D341Med (cell line): ENCODE data around the gene RGS5.
"Not testable (repeated sequence)": the region's sequence is repeated elsewhere in the genome, so short reads cannot be mapped to it uniquely, and the experiment has no call there.

Experiments used
- DNase-seq: peaks from one replicate; pipeline ENCODE4 v3.0.0; 2012; ENCODE audit warnings: low spot score

RGS5 gene, protein sequence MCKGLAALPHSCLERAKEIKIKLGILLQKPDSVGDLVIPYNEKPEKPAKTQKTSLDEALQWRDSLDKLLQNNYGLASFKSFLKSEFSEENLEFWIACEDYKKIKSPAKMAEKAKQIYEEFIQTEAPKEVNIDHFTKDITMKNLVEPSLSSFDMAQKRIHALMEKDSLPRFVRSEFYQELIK

DNA sequence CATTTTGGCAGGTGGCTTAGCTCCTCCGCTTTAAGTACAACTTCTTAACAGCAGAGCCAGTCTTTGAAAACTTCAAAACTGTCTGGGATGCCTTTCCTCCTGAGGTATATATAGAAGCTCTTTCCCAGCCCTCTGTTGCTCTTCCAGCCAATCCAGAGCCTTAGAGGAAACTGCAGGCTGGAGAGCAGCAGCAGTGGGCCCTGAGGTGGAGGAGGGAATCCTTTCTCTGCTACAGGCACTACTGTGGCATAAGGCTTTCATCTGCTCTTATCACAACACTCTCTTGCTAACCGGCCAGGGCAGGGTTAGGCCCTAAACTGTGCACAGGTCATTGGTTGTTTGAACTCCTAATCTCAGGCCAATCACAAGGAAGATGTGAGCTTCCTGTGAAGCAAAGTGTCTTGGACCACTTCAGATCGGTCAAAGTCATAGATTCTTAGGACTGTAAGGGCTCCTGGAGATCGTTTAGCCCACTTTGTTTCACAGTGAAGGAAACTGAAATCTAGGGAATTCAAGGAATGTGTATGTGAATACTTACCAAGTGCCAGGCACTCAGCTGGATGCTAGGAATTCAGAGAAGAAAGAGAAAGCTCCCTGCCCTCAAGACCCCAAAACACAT, at the start of gene RGS5:
Gene RGS5 (minus strand): TSS at position 84 of the 619 bp plus-strand sequence. CDS start 81 bp downstream, at position 3.
- DNase-seq: peak; percentile 28

GRCh38 chr1:163250382-163250974, 47.8 kb upstream of the RGS5 start:
- no peak for DNase-seq

GRCh38 chr1:163248064-163248463, 45.3 kb upstream of the RGS5 start:
- no peak for DNase-seq

DNA sequence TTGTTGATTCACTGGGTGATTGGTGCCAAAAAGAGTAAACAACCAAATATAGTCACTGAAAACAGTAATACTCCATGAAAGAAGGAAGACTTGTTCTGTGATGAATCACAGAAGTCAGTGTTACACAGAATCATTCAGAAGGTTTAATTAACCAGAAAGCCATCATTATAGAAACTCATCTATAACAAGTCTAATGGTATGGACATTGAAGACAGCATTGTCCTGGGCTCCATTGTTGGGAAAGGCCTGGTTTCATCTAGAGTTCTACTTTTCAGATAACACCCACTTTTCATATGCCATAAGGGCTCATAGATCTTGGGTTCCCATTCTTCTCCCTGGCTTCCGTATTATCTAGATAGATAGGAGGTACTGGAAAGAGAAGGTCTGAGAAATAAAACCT, 41.9 kb upstream of the RGS5 start:
- DNase-seq: not testable (repeated sequence)

GRCh38 chr1:163241746-163242145, 39.0 kb upstream of the RGS5 start:
- DNase-seq: no peak

- DNase-seq: no peak
Observed at GRCh38 chr1:163240705-163241104, 38.0 kb upstream of the RGS5 start.

DNA sequence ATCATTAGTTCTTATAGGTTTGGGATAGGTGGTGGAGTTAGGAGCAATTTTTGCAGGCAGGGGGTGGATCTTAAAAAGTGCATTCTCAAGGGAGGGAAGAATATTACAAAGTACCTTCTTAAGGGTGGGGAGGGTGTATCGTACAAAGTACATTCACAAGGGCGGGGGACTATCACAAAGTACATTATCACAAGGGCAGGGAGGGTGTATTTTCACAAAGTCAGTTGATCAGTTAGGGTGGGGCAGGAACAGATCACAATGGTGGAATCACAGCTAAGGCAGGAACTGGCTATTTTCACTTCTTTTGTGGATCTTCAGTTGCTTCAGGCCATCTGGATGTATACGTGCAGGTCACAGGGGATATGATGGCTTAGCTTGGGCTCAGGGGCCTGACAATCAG, 30.9 kb upstream of the RGS5 start:
- DNase-seq: not testable (repeated sequence)

DNA sequence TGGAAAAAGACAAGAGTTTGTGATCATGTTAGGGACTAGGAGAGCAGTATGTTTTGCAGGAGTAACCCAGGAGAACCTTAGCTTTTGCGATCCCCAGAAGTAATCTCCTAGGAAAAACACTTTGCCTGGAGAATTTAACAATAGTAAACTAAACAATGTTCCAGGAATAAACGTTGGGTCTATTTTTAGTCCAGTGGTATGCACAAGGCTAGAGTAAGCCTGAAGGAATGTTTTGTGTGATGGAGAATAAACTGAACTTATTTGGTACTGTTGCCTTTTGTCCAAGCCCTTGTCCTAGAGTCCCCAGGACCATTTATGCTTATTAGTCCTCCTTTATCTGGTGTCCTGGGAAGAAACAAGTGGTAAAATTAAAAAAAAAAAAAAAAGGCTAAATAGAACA, 28.7 kb upstream of the RGS5 start:
- no peak for DNase-seq

GRCh38 chr1:163230827-163231226, 28.1 kb upstream of the RGS5 start:
- DNase-seq: no peak

DNA sequence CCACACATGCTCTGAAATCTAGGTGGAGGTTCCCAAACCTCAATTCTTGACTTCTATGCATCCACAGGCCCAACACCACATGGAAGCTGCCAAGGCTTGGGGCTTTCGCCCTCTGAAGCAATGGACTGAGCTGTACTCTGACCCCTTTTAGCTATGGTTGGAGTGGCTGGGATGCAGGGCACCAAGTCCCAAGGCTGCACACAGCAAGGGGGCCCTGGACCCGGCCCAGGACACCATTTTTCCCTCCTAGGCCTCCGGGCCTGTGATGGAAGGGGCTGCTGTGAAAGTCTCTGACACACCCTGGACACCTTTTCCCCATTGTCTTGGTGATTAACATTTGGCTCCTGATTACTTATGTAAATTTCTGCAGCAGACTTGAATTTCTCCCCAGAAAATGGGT, 25.6 kb upstream of the RGS5 start:
- DNase-seq: not testable (repeated sequence)

GRCh38 chr1:163227126-163227525, 24.4 kb upstream of the RGS5 start:
- DNase-seq: no peak

- no peak for DNase-seq
Observed at GRCh38 chr1:163213626-163214025, 10.9 kb upstream of the RGS5 start.

DNA sequence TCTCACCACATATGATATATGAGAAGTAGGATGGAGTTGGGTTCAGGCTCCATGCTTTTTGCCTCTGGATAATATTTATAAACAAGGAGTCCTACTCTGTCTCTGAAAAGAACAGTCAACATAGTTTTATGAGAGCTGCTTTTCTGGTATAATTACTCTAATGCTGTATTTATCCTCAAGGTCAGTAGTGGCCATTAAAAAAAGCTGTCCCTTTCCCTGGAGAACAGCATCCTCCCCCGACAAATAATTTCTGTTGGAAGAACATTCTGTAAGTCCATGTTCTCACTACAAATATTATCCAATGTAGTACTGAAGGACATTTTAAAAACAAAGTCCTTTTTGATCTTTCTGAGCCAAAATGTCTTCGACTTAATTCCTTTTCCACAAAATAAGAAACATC, 9.0 kb upstream of the RGS5 start:
- no peak for DNase-seq

- DNase-seq: no peak
Observed at GRCh38 chr1:163205513-163205912, 2.8 kb upstream of the RGS5 start.

- no peak for DNase-seq
Observed at GRCh38 chr1:163203561-163203960, 845 bp upstream of the RGS5 start.

DNA sequence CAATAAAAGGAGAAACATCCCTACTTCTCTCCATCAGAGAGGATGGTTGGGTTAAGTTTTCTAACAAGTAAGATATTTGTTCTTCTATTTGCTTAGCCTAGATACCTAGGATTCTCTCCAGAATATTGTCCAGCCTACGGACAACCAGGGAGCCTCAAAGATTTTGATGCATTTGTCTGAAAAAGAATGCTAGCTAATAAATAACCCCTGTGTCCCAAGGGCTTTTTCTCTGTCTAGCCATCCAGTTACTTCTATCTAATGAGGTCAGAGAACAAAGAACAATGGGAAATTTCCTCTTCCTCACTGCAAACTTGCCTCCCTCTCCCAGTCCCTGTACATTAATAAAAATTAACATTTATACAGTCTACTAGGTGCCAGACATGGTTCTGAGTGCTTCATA, 810 bp downstream of the RGS5 start:
- DNase-seq: no peak

GRCh38 chr1:163197022-163197421, 5.7 kb downstream of the RGS5 start:
- DNase-seq: no peak

- DNase-seq: no peak
Observed at GRCh38 chr1:163196449-163196787, 6.3 kb downstream of the RGS5 start.

- no peak for DNase-seq
Observed at GRCh38 chr1:163195728-163196448, 6.8 kb downstream of the RGS5 start.

GRCh38 chr1:163191301-163191700, 11.4 kb downstream of the RGS5 start:
- no peak for DNase-seq

DNA sequence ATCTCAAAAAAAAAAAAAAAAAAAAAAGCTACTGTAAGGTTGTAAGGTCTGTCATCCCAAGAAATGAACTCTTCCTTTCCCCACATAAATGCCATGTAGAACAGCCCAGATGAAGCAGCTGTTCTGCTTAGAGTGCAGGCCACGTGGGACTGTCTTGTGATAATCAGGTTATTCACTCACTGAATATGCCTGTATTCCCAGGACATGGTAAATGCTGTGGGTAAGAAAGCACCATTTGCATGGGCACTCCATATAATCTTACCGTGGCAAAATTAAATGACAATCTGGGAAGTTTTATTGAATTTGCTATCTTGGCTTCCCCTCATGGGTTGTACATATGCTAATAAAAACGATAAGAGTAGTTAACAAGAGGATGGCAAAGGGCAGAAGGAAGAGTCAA, 13.8 kb downstream of the RGS5 start:
- DNase-seq: no peak

DNA sequence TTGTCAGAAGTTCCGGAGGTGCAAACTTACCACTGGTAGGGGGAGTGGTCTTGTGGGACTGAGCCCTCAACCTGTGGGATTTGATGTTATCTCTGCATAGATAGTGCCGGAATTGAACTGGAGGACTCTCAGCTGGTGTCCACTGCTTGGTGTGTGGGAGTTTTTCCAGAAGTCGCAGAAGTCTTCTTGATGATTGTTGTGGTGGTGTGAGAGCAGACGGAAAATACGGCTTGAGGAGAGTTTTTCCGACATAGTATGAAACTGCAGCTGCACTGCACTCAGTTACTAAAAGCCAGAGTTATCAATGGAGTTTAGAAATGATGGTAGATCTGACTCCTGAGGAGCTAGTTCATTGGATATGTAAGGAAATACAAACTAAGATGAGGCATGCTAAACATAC, 14.9 kb downstream of the RGS5 start:
- no peak for DNase-seq

DNA sequence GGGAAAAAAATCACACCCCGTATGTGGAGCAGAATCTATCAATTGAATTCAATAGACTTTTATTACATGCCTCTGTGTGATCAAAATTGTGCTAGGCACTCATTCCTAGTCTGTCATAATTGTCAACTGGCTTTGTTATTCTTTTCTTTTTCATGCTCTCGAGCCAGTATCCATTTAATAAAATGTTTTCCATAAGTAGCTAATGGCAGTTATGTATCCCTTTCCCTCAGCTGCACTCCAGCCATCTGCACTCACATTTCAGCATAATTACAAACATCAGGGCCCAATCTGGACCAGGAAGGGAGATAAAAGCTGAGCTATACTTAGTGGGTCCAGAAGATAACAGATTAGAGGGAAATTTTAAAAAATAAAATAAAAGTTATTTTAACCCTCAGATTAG, 15.9 kb downstream of the RGS5 start:
- DNase-seq: no peak
